Lung microvascular endothelial cell (primary cell): ENCODE data around the gene GAS6. TPM values are rescaled to one million over a fixed set of nuclear protein-coding genes. Genes with fewer than 3 reads are reported as not detected.
A peak's percentile ranks its signal among the peaks of the same experiment; 100 is the strongest.
"Not testable (repeated sequence)": the region's sequence is repeated elsewhere in the genome, so short reads cannot be mapped to it uniquely, and the experiment has no call there.

Experiments
- DNase-seq, 2 donors: peaks; one replicate each; pipeline versions ENCODE4 v3.0.0 to v3.0.0-alpha.2; 2010; ENCODE audit warnings: low read depth in 2 of 2
- total RNA-seq: library from RNA; depleted of rRNA; stranded (reverse); fragments of >200 nt; gene quantifications from 2 replicates; pipeline ENCODE4 v1.2.1, GENCODE V29; 2014

GAS6 gene
- 54.5 and 130 TPM in 2 replicates for total RNA-seq

GRCh38 chr13:113863524-113864272, at the start of gene GAS6:
Gene GAS6 (minus strand): TSS chr13:113864076. CDS start chr13:113863920, 156 bp downstream.
- DNase-seq = peak; percentile 48 to 50

- DNase-seq = not testable (repeated sequence)
Measured at GRCh38 chr13:113913408-113913807, 49.5 kb upstream of the GAS6 start.

GRCh38 chr13:113912596-113912995, 48.7 kb upstream of the GAS6 start:
- DNase-seq = no peak

- no peak for DNase-seq
Measured at GRCh38 chr13:113907635-113908617, 44.0 kb upstream of the GAS6 start.

GRCh38 chr13:113906571-113906970, 42.7 kb upstream of the GAS6 start:
- no peak for DNase-seq

GRCh38 chr13:113905942-113906341, 42.1 kb upstream of the GAS6 start:
- DNase-seq = no peak

GRCh38 chr13:113905018-113905417, 41.1 kb upstream of the GAS6 start:
- DNase-seq = no peak

- peak; percentile 70 to 81 for DNase-seq
Measured at GRCh38 chr13:113904411-113904810, 40.5 kb upstream of the GAS6 start.

- DNase-seq = no peak
Measured at GRCh38 chr13:113903912-113904311, 40.0 kb upstream of the GAS6 start.

- DNase-seq = peak in 1 of 2 donors; percentile 51
Measured at GRCh38 chr13:113902986-113903775, 39.3 kb upstream of the GAS6 start.

GRCh38 chr13:113902481-113902880, 38.6 kb upstream of the GAS6 start:
- peak in 1 of 2 donors; percentile 47 for DNase-seq

GRCh38 chr13:113901642-113902041, 37.8 kb upstream of the GAS6 start:
- DNase-seq = no peak

- no peak for DNase-seq
Measured at GRCh38 chr13:113901231-113901630, 37.4 kb upstream of the GAS6 start.

- DNase-seq = no peak
Measured at GRCh38 chr13:113900646-113901045, 36.8 kb upstream of the GAS6 start.

- DNase-seq = no peak
Measured at GRCh38 chr13:113898391-113898790, 34.5 kb upstream of the GAS6 start.

- DNase-seq = no peak
Measured at GRCh38 chr13:113897966-113898365, 34.1 kb upstream of the GAS6 start.

- DNase-seq = peak; percentile 79 to 86
Measured at GRCh38 chr13:113897161-113897560, 33.3 kb upstream of the GAS6 start.

GRCh38 chr13:113895436-113895835, 31.6 kb upstream of the GAS6 start:
- no peak for DNase-seq

- no peak for DNase-seq
Measured at GRCh38 chr13:113890774-113891480, 27.1 kb upstream of the GAS6 start.

- no peak for DNase-seq
Measured at GRCh38 chr13:113889467-113889866, 25.6 kb upstream of the GAS6 start.
